ENCODE data around the gene PSMD12. TPM values are rescaled to one million over a fixed set of nuclear protein-coding genes. Genes with fewer than 3 reads are reported as not detected.
"Not testable (repeated sequence)": the region's sequence is repeated elsewhere in the genome, so short reads cannot be mapped to it uniquely, and the experiment has no call there.

The PSMD12 gene
- polyA plus RNA-seq, 5 donors: 34.6 to 44.5 (median 39.0) TPM

DNA sequence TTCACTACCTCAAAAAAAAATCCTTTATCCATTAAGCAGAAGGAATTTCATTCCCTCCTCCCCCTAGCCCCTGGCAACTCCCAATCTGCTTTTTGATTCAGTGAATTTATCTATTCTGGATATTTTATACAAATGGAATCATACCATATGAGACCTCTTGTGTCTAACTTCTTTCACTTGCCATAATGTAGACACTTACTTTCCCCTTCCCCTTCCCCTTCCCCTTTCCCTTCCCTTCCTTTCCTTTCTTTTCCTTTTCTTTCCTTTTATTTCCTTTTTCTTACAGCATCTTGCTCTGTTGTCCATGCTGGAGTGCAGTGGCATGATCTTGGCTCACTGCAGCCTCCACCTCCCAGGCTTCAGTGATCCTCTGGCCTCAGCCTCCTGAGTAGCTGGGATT lies 50.5 kb downstream of the PSMD12 start:
- DNase-seq: no peak

DNA sequence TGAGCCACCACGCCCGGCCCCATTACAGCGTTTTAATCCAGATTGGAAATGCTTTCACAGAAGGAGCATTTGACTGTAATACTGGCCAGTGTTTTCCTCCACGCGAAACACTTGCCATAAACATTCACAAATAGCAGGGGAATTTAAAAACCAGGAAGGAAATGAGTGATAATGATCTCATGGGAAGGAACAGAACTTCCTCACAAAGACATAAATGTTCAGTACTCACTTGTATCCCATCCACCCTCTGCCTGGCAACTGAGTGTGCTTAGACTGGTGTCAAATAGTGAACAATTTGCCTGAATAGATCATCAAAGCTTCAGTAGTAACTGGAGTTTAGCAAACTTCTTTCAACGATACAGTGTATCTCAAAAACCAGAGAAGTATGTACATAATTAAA lies 54.1 kb downstream of the PSMD12 start:
- DNase-seq: no peak

DNA sequence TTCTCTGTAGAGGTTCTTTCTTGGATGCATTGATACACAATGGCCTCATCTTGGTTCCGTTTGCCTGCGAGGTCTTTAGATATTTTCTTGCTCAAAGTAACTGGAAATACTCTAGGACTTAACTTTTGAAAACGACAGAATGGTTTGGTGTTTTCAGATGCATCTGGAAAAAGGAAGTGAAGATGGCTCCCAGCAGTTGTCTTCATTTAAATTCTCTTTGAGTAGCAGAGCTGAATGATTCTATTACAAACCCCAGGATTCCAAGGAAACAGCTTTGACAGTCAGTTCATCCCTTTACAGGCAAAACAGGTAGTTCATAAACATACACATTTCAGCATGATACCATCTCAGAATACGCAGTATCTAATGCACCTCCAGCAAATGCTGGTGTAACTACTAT lies 54.8 kb downstream of the PSMD12 start:
- no peak for DNase-seq

DNA sequence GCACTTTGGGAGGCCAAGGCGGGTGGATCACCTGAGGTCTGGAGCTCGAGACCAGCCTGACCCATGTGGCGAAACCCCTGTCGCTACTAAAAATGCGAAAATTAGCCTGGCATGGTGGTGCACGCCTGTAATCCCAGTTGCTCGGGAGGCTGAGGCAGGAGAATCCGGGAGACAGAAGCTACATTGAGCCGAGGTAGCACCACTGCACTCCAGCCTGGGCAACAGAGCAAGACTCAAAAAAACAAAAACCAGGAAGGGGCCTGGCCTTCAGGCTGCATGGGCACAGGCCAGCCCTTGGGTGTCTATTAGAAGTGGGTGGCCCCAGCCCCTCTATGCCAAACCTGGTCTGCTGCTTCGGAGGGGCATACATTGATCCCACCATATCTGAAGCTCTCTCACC lies 56.0 kb downstream of the PSMD12 start:
- no peak for DNase-seq

DNA sequence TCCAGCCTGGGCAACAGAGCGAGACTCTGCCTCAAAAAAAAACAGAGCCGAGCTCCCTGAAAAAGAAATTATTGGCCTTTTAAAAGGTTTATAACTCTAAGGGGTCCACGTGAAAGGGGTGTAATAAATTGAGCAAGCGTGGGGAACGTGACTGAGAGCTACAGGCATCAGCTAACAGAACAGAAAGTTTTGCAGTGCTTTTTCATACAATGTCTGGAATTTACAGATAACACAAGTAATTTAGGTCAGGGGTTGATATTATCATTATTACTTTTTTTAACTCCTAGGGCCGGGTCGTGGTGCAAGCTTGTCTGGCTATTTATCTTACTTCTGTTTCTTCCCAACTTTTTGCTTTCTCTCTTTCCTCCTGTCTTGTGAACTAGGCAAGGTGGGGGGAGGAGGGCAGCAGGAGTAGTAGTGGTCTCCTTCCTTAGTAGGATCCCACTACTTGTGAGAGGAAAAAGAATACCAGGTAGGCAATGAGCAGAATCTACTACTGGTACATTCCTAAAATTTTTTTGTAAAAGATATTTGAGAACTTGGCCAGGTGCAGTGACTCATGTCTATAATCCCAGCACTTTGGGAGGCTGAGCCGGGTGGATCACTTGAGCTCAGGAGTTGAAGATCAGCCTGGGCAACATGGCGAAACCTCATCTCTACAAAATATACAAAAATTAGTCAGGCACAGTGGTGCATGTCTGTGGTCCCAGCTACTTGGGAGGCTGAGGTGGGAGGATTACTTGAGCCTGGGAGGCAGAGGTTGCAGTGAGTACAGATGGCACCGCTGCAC lies 60.7 kb downstream of the PSMD12 start:
- not testable (repeated sequence) for DNase-seq

DNA sequence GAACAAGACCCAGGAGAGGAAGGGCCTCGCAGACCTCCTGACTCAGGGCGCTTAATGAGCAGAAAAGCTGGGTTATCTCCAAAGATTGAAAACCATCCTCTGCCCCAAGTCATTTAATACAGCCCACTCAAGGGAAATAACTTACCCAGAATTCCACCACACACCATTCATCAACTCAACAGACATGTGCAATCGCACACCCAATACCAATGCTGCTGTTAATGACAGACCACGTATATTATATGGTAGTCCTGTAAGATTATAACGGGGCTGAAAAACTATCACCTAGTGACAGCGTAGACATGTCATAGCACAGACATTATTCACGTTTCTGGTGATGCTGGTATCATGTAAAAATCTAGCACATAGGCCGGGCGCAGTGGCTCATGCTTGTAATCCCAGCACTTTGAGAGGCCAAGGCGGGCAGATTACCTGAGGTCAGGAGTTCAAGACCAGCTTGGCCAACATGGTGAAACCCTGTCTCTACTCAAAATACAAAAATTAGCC lies 68.9 kb downstream of the PSMD12 start:
- DNase-seq: no peak

DNA sequence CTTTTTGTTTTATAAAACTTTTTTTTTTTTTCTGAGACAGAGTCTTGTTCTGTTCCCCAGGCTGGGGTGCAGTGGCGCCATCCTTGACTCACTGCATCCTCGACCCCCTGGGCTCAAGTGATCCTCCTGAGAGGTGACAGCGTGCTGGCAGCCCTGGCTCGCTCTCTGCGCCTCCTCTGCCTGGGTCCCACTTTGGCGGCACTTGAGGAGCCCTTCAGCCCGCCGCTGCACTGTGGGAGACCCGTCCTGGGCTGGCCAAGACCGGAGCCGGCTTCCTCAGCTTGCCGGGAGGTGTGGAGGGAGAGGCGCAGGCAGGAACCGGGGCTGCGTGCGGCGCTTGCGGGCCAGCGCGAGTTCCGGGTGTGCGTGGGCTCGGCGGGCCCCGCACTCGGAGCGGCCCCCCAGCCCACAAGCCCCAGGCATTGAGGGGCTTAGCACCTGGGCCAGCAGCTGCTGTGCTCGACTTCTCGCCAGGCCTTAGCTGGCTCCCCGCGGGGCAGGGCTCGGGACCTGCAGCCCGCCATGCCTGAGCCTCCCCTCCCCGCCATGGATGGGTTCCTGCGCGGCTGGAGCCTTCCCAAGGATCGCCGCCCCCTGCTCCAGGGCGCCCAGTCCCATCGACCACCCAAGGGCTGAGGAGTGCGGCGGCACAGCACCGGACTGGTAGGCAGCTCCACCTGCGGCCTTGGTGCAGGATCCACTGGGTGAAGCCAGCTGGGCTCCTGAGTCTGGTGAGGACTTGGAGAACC lies 71.8 kb downstream of the PSMD12 start:
- DNase-seq: no peak

DNA sequence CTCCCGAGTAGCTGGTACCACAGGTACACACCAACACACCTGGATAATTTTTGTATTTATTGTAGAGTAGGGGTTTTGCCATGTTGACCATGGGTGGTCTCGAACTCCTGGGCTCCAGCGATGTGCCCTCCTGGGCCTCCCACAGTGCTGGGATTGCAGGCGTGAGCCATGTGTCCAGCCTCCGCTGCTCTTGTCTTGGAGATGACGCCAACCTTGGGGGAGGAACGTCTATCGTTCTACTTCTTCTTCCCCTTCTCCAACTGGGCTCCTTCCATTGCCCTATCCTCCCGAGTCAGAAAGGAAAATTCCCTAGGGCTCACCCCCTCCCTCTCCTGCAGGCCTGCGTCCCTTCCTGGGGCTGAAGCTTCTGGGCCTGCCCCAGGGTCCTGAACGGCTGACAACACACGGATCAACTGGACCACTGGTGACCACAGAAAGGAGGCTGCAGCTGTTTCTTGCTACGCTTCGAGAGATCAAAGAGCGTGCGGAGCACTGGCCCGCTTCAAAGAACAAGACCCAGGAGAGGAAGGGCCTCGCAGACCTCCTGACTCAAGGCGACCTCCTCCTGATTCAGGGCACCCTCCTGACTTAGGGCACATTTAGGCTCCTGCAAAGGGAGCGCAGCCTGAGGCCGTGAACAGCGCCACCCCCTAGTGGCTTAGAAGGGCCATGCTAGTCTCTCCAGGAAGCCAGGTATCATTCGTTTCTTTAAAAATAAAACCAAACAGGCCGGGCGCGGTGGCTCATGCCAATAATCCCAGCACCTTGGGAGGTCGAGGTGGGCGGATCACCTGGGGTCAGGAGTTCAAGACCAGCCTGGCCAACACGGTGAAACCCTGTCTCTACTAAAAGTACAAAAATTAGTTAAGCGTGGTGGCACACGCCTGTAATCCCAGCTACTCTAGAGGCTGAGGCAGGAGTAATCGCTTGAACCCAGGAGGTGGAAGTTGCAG lies 72.8 kb downstream of the PSMD12 start:
- no peak for DNase-seq

DNA sequence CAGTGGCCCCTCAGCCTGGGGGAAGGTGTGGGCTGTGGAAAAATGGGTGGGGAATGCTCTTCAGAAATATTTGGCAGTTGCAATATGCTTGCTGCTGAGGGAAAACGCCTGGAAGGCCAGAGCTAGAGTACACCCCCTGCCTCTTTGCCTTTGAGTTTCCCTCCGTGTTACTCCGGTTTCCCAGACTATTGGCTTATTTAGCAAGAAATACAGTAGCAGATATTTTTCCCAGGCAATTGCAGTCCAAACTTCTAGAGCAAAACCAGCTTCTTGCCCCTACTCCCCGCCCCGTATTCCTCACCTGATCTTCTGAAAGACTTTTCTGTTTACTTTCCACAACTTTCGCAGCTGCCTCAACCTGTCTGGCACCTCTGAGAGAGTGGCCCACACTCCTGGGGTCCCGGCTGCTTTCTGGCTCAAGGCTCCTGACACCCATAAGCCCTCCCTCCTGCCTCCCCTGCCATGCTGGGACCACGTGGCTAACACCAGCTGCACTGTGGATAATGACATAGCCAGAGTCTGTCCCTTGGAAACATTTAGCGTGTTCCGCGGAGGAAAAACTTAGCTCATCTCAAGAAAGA lies 75.6 kb downstream of the PSMD12 start:
- peak; percentile 46 to 49 for DNase-seq

DNA sequence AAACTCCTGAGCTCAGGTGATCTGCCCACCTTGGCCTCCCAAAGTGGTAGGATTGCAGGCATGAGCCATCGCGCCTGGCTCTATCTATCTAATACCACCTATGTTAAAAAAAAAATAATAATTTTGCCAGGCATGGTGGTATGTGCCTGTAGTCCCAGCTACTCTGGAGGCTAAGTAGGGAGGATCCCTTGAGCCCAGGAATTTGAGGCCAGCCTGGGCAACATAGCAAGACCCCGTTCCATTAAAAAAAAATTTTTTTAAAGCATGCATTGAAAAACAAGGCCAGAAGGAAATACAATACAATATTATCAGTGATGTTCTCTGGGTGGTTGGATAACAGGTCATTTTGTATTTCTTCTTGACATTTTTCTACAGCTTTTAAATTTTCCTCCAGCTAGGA lies 76.1 kb downstream of the PSMD12 start:
- no peak for DNase-seq

DNA sequence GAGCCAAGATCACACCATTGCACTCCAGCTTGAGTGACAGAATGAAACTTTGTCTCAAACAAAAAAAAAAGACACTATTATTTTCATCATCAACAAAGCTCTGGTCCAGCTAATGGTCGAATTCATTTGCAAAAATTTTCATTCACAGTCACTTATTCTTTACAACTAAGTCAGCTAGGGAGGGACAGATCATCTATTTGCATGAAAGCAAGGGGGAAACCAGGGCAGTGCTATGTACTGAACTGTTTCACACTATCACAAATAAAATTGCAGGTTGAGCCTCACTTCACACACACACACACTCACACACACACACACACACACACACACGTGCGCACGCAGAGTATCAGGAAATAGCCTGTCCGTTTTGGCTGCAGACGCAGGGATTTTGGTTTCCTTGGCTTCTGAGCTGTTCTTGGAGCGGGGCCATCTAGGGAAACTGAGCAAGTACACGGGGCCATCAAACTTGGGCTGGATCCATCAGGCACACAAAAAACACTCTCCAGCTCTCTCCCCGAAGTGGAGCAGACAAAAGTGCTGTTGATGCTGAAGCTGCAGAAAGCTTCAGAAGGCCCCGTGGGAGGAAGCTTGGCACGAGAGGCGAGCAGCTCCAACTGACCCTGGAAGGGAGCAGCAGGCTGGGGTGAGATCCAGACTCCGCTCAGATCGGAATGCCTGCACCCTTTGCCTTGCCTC lies 77.0 kb downstream of the PSMD12 start:
- DNase-seq: peak; percentile 87 to 89

Other genes starting within 250 kb of the PSMD12 start
- gene HELZ, start 121.4 kb downstream of the PSMD12 start, polyA plus RNA-seq (ENCODE audit: insufficient read depth in 1 of 5, insufficient read length in 5 of 5, low replicate concordance in 1 of 5): 10 to 100 TPM; 17.6 to 39.7 (median 35.7) TPM
- gene PITPNC1, start 10.7 kb upstream of the PSMD12 start, polyA plus RNA-seq (ENCODE audit: insufficient read depth in 1 of 5, insufficient read length in 5 of 5, low replicate concordance in 1 of 5): 10 to 100 TPM in 3 of 5 donors, 1 to 10 TPM in 2; 9.1 to 12.0 (median 10.1) TPM

Measured in right lung (tissue), 5 donors.